NCI-H2196 treated with DMSO at 0.1 percent for 48 hours (cell line): ENCODE data around the gene TWSG1.

ENCODE experiments used
- DNase-seq: peaks from one replicate; lab custom pipeline; 2025; ENCODE audit not compliant: unreplicated experiment; lab: John Stamatoyannopoulos, UW

Gene TWSG1

GRCh38 chr18:9334329-9334972 lies at the start of gene TWSG1:
Gene TWSG1 (plus strand): TSS chr18:9334773. CDS start chr18:9337230, 2,457 bp downstream.
- peak; percentile 92 for DNase-seq

- no peak for DNase-seq
Measured at GRCh38 chr18:9285604-9286003, 49.0 kb upstream of the TWSG1 start.

- no peak for DNase-seq
Measured at GRCh38 chr18:9287036-9287435, 47.5 kb upstream of the TWSG1 start.

GRCh38 chr18:9289698-9290097 lies 44.9 kb upstream of the TWSG1 start:
- no peak for DNase-seq

- DNase-seq: no peak
Measured at GRCh38 chr18:9290156-9290555, 44.4 kb upstream of the TWSG1 start.

GRCh38 chr18:9292047-9292446 lies 42.5 kb upstream of the TWSG1 start:
- DNase-seq: no peak

- DNase-seq: no peak
Measured at GRCh38 chr18:9293948-9294347, 40.6 kb upstream of the TWSG1 start.

- no peak for DNase-seq
Measured at GRCh38 chr18:9296233-9297006, 38.2 kb upstream of the TWSG1 start.

- DNase-seq: no peak
Measured at GRCh38 chr18:9297007-9297393, 37.6 kb upstream of the TWSG1 start.

- DNase-seq: no peak
Measured at GRCh38 chr18:9304388-9305070, 30.0 kb upstream of the TWSG1 start.

- DNase-seq: no peak
Measured at GRCh38 chr18:9319333-9319732, 15.2 kb upstream of the TWSG1 start.

- no peak for DNase-seq
Measured at GRCh38 chr18:9321017-9321452, 13.5 kb upstream of the TWSG1 start.

- no peak for DNase-seq
Measured at GRCh38 chr18:9321736-9322135, 12.8 kb upstream of the TWSG1 start.

- no peak for DNase-seq
Measured at GRCh38 chr18:9322744-9323143, 11.8 kb upstream of the TWSG1 start.

- DNase-seq: no peak
Measured at GRCh38 chr18:9323750-9324445, 10.7 kb upstream of the TWSG1 start.

GRCh38 chr18:9325716-9326115 lies 8.9 kb upstream of the TWSG1 start:
- DNase-seq: no peak

- no peak for DNase-seq
Measured at GRCh38 chr18:9328776-9329175, 5.8 kb upstream of the TWSG1 start.

- no peak for DNase-seq
Measured at GRCh38 chr18:9329471-9329870, 5.1 kb upstream of the TWSG1 start.

GRCh38 chr18:9330419-9330818 lies 4.2 kb upstream of the TWSG1 start:
- no peak for DNase-seq

- DNase-seq: no peak
Measured at GRCh38 chr18:9333441-9334328, 888 bp upstream of the TWSG1 start.
